Fibroblast of mammary gland (primary cell): ENCODE results near the gene MAPK11.

Experiments
- DNase-seq: peaks from one replicate; pipeline ENCODE4 v3.0.0-alpha.2; 2010; ENCODE audit warnings: low read depth
- H3K4me3 ChIP-seq: 2 replicates; pipeline ENCODE4 v1.5.1; 2011; ENCODE audit warnings: low read depth, mild to moderate bottlenecking, low read length, moderate library complexity; ENCODE audit not compliant: control insufficient read depth
- TF ChIP-seq, protein P1 (sequence below): conservative IDR thresholded peaks from 2 replicates; pipeline ENCODE4 v1.5.1; 2011; ENCODE audit warnings: low read depth, low read length, inconsistent platforms; ENCODE audit not compliant: control insufficient read depth, insufficient read depth

The MAPK11 gene

GRCh38 chr22:50251477-50252081 lies 18.6 kb downstream of the MAPK11 start:
- TF ChIP-seq, protein P1, sequence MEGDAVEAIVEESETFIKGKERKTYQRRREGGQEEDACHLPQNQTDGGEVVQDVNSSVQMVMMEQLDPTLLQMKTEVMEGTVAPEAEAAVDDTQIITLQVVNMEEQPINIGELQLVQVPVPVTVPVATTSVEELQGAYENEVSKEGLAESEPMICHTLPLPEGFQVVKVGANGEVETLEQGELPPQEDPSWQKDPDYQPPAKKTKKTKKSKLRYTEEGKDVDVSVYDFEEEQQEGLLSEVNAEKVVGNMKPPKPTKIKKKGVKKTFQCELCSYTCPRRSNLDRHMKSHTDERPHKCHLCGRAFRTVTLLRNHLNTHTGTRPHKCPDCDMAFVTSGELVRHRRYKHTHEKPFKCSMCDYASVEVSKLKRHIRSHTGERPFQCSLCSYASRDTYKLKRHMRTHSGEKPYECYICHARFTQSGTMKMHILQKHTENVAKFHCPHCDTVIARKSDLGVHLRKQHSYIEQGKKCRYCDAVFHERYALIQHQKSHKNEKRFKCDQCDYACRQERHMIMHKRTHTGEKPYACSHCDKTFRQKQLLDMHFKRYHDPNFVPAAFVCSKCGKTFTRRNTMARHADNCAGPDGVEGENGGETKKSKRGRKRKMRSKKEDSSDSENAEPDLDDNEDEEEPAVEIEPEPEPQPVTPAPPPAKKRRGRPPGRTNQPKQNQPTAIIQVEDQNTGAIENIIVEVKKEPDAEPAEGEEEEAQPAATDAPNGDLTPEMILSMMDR, result no peak
- DNase-seq, result no peak
- peak overlapping the region; percentile 4 for H3K4me3 ChIP-seq

DNA sequence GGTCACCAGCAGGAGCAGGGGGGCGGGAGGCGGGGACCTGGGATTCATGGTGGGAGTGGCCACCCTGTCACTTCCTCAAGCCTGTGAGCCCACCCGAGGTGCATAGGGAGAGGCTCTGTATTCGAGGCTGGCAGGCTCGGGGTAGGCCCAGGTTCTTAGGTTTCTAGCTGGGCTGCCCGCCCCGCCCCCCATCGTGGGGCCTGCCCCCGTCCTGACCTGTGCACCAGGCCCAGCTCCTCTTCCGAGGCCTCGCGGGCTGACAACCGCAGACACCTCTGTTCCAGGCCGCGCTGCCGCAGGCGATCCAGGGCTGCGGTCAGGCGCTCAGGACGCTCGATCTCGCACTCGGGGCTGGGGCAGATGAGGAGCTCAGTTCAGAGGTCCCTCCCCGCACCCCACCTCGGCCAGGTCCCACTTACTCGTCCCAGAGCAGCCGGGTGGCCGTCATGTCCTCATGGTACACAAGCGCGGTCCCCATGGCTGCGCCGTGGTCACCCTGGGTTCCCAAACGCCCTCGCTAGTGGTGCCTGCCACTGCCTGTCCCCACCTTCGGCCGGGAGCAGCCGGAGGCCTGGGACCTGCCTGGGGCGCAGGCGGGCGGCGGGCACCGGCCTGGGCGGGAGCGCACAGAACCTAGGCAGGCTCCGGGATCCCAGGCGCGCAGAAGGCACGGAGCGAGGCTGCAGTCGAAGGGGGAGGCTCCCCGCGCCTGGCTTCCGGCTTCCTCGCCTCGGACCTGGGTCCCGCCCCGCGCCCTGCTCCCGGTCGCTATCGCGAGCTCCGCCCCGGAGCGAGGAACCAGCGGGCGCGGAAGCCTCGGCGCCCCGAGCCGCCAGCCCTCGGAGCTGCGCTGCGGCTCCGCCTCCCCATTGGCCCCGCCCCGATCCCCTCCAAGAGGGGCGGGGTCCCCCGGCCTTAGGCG lies 19.4 kb downstream of the MAPK11 start, which contains the start of gene HDAC10:
HDAC10 (minus strand) TSS at position 711 of the 922 bp plus-strand sequence; CDS start at position 478, 233 bp downstream.
- H3K4me3 ChIP-seq, result peak within 1 kb of the TSS; percentile 66
- TF ChIP-seq, protein P1, result no peak
- DNase-seq, result peak; percentile 69

DNA sequence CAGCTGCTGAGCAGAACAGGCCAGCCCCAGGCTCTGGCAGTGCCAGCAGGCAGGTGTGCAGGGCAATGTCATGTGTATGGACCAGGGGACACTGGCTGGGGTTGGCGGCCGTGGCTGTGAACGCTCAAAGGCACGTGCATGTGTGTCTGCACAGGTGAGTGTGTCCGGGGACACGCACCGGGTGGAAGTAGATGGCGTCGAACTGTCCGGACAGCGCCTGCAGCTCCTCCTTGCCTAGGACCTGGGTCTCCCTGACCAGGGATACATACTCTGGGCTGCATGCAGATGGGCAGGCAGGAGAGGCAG lies 20.0 kb downstream of the MAPK11 start:
- no peak for DNase-seq
- peak overlapping the region; percentile 66 for H3K4me3 ChIP-seq
- TF ChIP-seq, protein P1, result no peak

GRCh38 chr22:50249341-50250248 lies 20.6 kb downstream of the MAPK11 start:
- no peak overlapping the region for H3K4me3 ChIP-seq
- DNase-seq, result no peak
- TF ChIP-seq, protein P1, result no peak

DNA sequence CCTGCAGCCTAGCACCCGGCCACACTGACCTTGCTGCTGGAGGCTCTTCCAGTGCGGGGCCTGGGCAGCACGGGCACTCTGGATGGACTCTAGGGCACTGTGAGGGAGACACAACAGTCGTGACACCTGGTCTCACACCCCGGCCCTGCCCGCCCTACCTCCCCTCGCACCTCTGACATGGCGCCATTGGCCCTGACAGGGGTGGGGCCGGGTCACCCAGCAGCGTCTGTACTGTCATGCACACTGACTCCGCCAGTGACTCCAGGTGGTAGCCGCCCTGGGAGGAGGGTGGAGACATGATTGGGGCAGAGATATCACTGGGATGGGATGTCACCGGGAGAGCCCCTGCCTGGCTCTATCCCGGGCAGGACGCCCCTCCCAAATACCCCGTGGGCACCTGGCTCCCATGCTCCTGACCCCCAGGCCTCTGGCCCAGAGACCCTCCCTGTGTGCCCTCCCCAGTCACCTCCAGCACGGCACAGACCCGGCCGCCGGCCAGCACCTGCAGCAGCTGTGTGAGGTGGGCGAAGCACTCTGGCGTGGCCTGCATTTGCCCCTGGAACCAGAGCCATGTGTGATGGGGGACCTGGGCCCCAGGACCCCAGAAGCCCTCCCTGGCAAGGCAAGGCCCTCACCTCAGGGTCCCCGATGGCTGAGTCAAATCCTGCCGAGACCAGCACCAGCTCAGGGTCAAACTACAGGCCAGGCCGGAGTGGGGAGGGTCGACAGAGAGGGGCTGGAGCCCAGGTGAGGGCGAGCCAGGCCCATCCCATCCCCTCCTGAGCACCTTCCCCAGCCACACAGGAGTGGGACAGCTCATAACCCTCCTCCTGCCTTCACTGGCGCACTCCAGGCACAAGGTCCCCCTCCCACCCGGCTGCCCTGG lies 21.7 kb downstream of the MAPK11 start:
- DNase-seq, result no peak
- TF ChIP-seq, protein P1, result no peak
- H3K4me3 ChIP-seq, result no peak overlapping the region
